ENCODE results near the gene KRT20.

Gene KRT20

GRCh38 chr17:40844671-40845107, 40.4 kb downstream of the KRT20 start:
- TF ChIP-seq CTCF (conservative IDR thresholded peaks at IDR 0.05; ENCODE audit: low read length), result no peak
- H3K4me3 ChIP-seq (ENCODE audit: low read length), result no peak overlapping the region
- no peak for DNase-seq (ENCODE audit: low read depth)

GRCh38 chr17:40843242-40843641, 41.8 kb downstream of the KRT20 start:
- H3K4me3 ChIP-seq (ENCODE audit: low read length), result no peak overlapping the region
- DNase-seq (ENCODE audit: low read depth), result no peak
- TF ChIP-seq CTCF (conservative IDR thresholded peaks at IDR 0.05; ENCODE audit: low read length), result no peak

GRCh38 chr17:40841246-40841645, 43.8 kb downstream of the KRT20 start:
- TF ChIP-seq CTCF (conservative IDR thresholded peaks at IDR 0.05; ENCODE audit: low read length), result no peak
- peak; percentile 46 for DNase-seq (ENCODE audit: low read depth)
- H3K4me3 ChIP-seq (ENCODE audit: low read length), result no peak overlapping the region

GRCh38 chr17:40839194-40839593, 45.8 kb downstream of the KRT20 start:
- no peak overlapping the region for H3K4me3 ChIP-seq (ENCODE audit: low read length)
- no peak for DNase-seq (ENCODE audit: low read depth)
- TF ChIP-seq CTCF (conservative IDR thresholded peaks at IDR 0.05; ENCODE audit: low read length), result no peak

- no peak for TF ChIP-seq CTCF (conservative IDR thresholded peaks at IDR 0.05; ENCODE audit: low read length)
- DNase-seq (ENCODE audit: low read depth), result no peak
- H3K4me3 ChIP-seq (ENCODE audit: low read length), result no peak overlapping the region
These were observed 49.0 kb downstream of the KRT20 start for GRCh38 chr17:40836020-40836419.

GRCh38 chr17:40833882-40834281, 51.2 kb downstream of the KRT20 start:
- no peak overlapping the region for H3K4me3 ChIP-seq (ENCODE audit: low read length)
- DNase-seq (ENCODE audit: low read depth), result no peak
- TF ChIP-seq CTCF (conservative IDR thresholded peaks at IDR 0.05; ENCODE audit: low read length), result no peak

- H3K4me3 ChIP-seq (ENCODE audit: low read length), result no peak overlapping the region
- DNase-seq (ENCODE audit: low read depth), result no peak
- no peak for TF ChIP-seq CTCF (conservative IDR thresholded peaks at IDR 0.05; ENCODE audit: low read length)
These were observed 52.2 kb downstream of the KRT20 start for GRCh38 chr17:40832840-40833239.

All from AG10803 (cell line).